Heart right ventricle (tissue), 16 donors: ENCODE measurements around the gene LRRC8C. TPM values are rescaled to one million over a fixed set of nuclear protein-coding genes. Genes with fewer than 3 reads are reported as not detected.

Source experiments
- ATAC-seq, 8 donors: fragments of 200-7000 bp; cut with Tn5 transposase; one replicate each; pipeline ENCODE4 v1.9.1; 2020; ENCODE audit warnings: mild to moderate bottlenecking in 8 of 8, moderate library complexity in 8 of 8, moderate number of reproducible peaks in 1 of 8
- DNase-seq, 2 donors: peaks; one replicate each; pipeline ENCODE4 v3.0.0-alpha.2; 2020
- H3K27ac ChIP-seq, 10 donors: fragments of 200-600 bp; sonication (generic) in 2 of 10; one replicate each; pipeline versions ENCODE4 v1.5.0 to v1.8.0; 2020 to 2022; ENCODE audit warnings: mild to moderate bottlenecking in 3 of 10
- H3K27me3 ChIP-seq, 7 donors: fragments of 200-600 bp; one replicate each; pipeline ENCODE4 v1.8.0; 2021 to 2022; ENCODE audit warnings: mild to moderate bottlenecking in 2 of 7
- H3K36me3 ChIP-seq, 9 donors: fragments of 200-600 bp; sonication (generic) in 1 of 9; one replicate each; pipeline versions ENCODE4 v1.5.0 to v1.8.0; 2020 to 2022; ENCODE audit warnings: mild to moderate bottlenecking in 2 of 9
- H3K4me1 ChIP-seq, 9 donors: fragments of 200-600 bp; sonication (generic) in 1 of 9; one replicate each; pipeline versions ENCODE4 v1.5.0 to v1.8.0; 2020 to 2022; ENCODE audit warnings: mild to moderate bottlenecking in 4 of 9
- H3K4me3 ChIP-seq, 10 donors: fragments of 200-600 bp; sonication (generic) in 2 of 10; one replicate each; pipeline versions ENCODE4 v1.5.0 to v1.8.0; 2020 to 2022; ENCODE audit warnings: mild to moderate bottlenecking in 7 of 10, moderate library complexity in 2 of 10
- H3K9me3 ChIP-seq, 11 donors: fragments of 200-600 bp in 10 of 11; sonication (generic) in 2 of 11; one replicate each; pipeline versions ENCODE4 v1.5.0 to v1.8.0; 2013 to 2022; ENCODE audit warnings: mild to moderate bottlenecking in 2 of 11, control low read depth in 1 of 11, moderate library complexity in 1 of 11
- CTCF ChIP-seq, 9 donors: fragments of 200-600 bp; sonication (generic) in 2 of 9; IDR thresholded peaks; one replicate each; pipeline versions ENCODE4 v1.5.0 to v1.8.0; 2021 to 2022; ENCODE audit warnings: antibody characterized with exemption in 9 of 9, mild to moderate bottlenecking in 5 of 9, moderate library complexity in 1 of 9
- WGBS, 2 donors: extraction: QIAGEN DNeasy Blood & Tissue Kit; methylation state at CpG; one replicate each; pipeline ENCODE4 v1.1.7; 2013; ENCODE audit warnings: inconsistent platforms in 1 of 2; 5-methylcytosine and 5-hydroxymethylcytosine counted together
- intact Hi-C, 10 donors: fragments of 100-400 bp; cut with DNase I; formaldehyde crosslinking; loops; one replicate each; pipeline versions ENCODE4 v1.11.1 to v1.14.2; 2022
- polyA plus RNA-seq, 2 donors: library from polyadenylated mRNA; stranded (reverse); fragments of 200-250 nt; gene quantifications; one replicate each; pipeline ENCODE4 v1.2.3, GENCODE V29; 2013
- total RNA-seq, 10 donors: library from RNA; stranded (reverse); fragmentation: NEBNext Ultra II Directional in 3 of 10; extraction: Animal tissue kit (Norgen Biotek cat#: 25700) in 3 of 10; gene quantifications; one replicate each; pipeline versions ENCODE4 v1.2.1 to v1.2.4, GENCODE V29; 2021 to 2023
- donor health status: Arrhythmogenic right ventricular cardiomyopathy.
- donor health status: ischemic (EF 13 %, LVEDD 7.1; RV severe dilation, severe dysfunction).
- donor health status: healthy with polysubstance abuse.
- donor health status: DM: no; HTN: yes; CAD: no.
- donor health status: DM: no; HTN: no; CAD: no.
- donor health status: ischemic (EF 25% LVEDD 6.9; RV normal size, moderate dysfunction).
- donor health status: ischemic (EF 25% LVEDD 5.7; RV mildly dilated, moderate dysfunction).
- donor health status: healthy.
- donor health status: DM: yes; HTN: yes; CAD: no.
- donor health status: Ischemic cardiomyopathy.
- donor health status: ischemic (EF 35%, LVEDD 5.7; RV mildly dilated, moderate dysfunction).
- donor health status: nonischemic (EF 11% LVEDD 7.7; RV severe dilation, severe dysfunction).
- donor health status: DM: yes; HTN: yes; CAD: no.
- donor health status: PGD.
- donor health status: ischemic (EF 29% LVEDD 5.4; RV normal size, mild dysfunction).
- donor health status: nonischemic (EF 23%, LVEDD 6.1; RV moderate dilation, normal function).

The LRRC8C gene
- total and polyA plus RNA-seq, 12 donors, result 3.7 to 12.3 (median 8.2) TPM

- intact Hi-C loops, result no loop called here
- Histone ChIP-seq H3K27me3 (no peaks in the 10 kb centered on the region), H3K27ac (no peak overlapping the region), H3K4me3 (no peak overlapping the region), H3K4me1 (peaks cover 0 to 75% (median 52%) of the 10 kb centered on the region in 9 donors), H3K9me3 (no peaks in the 10 kb centered on the region), H3K36me3 (no peaks in the 10 kb centered on the region)
- ATAC-seq (no peak), DNase-seq (no peak)
- TF ChIP-seq CTCF (IDR thresholded peaks at IDR 0.05), result no peak
- whole genome bisulfite sequencing, 2 donors, result 74 to 76% methylated on average over 6 of the region's 6 CpGs
Observed at GRCh38 chr1:89672489-89673183, 39.7 kb downstream of the LRRC8C start.

DNA sequence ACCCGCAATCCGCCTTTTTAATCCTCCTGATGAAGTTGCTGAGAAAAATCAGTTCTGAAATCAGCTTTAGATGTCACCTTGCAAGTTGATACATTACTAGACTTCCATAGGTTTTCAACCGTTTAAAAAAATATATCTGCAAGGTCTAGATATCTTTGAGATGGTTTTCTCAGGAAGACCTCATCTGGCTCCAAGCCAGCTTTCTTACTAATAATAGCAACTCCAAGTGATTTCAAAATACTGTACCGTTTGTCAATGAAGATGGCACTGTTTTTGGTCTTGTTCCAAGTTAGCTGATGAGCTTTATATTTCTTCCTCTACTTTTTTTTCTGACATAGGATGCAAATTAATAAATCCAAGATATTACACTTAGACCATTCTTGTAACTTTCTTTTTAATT lies 40.3 kb downstream of the LRRC8C start:
- DNase-seq (no peak), ATAC-seq (no peak)
- no peak for TF ChIP-seq CTCF (IDR thresholded peaks at IDR 0.05)
- peaks cover 0 to 69% (median 46%) of the 10 kb centered on the region in 9 donors for H3K4me1 ChIP-seq
- WGBS, 2 donors, result 66 to 67% methylated on average over 4 of the region's 4 CpGs
- intact Hi-C loops, result no loop called here
- no peaks in the 10 kb centered on the region for H3K27me3 ChIP-seq
- no peak overlapping the region for H3K4me3 ChIP-seq
- H3K27ac ChIP-seq, result no peak overlapping the region
- no peaks in the 10 kb centered on the region for H3K9me3 ChIP-seq
- no peaks in the 10 kb centered on the region for H3K36me3 ChIP-seq

- DNase-seq (no peak), ATAC-seq (no peak)
- Histone ChIP-seq H3K27ac (no peak overlapping the region), H3K36me3 (no peaks in the 10 kb centered on the region), H3K4me3 (no peak overlapping the region), H3K4me1 (peaks cover 0 to 45% (median 21%) of the 10 kb centered on the region in 9 donors), H3K27me3 (no peaks in the 10 kb centered on the region), H3K9me3 (no peaks in the 10 kb centered on the region)
- intact Hi-C loops, result no loop called here
- no peak for TF ChIP-seq CTCF (IDR thresholded peaks at IDR 0.05)
- whole genome bisulfite sequencing, 2 donors, result 92 to 95% methylated on average over 4 of the region's 4 CpGs
Observed at GRCh38 chr1:89675677-89676076, 42.8 kb downstream of the LRRC8C start.

- H3K9me3 ChIP-seq, result peaks cover 0 to 7% (median 0%) of the 10 kb centered on the region in 11 donors
- no peak for DNase-seq
- intact Hi-C loops, result no loop called here
- whole genome bisulfite sequencing, 2 donors, result 98 to 99% methylated on average over 2 of the region's 2 CpGs
- peaks cover 0 to 18% (median 0%) of the 10 kb centered on the region in 9 donors for H3K4me1 ChIP-seq
- no peak overlapping the region for H3K4me3 ChIP-seq
- H3K36me3 ChIP-seq, result peaks cover 0 to 9% (median 0%) of the 10 kb centered on the region in 9 donors
- no peaks in the 10 kb centered on the region for H3K27me3 ChIP-seq
- no peak for TF ChIP-seq CTCF (IDR thresholded peaks at IDR 0.05)
- H3K27ac ChIP-seq, result no peak overlapping the region
- no peak for ATAC-seq
Observed at GRCh38 chr1:89681045-89681729, 48.3 kb downstream of the LRRC8C start.
